Chondrocyte (in vitro differentiated cells): ENCODE data around the gene DSCAML1. TPM values are rescaled to one million over a fixed set of nuclear protein-coding genes. Genes with fewer than 3 reads are reported as not detected.

Experiments
- DNase-seq: peaks from one replicate; pipeline ENCODE4 v3.0.0; 2021; ENCODE audit warnings: mixed read lengths, low spot score
- H3K27ac Mint-ChIP-seq: one replicate; pipeline ENCODE4 v1.8.0; 2021; ENCODE audit warnings: mild to moderate bottlenecking, moderate library complexity, mixed read lengths; ENCODE audit not compliant: unreplicated experiment
- H3K27me3 Mint-ChIP-seq: 2 replicates; pipeline ENCODE4 v1.8.0; 2021; ENCODE audit warnings: low read depth, mixed read lengths
- H3K36me3 Mint-ChIP-seq: 2 replicates; pipeline ENCODE4 v1.8.0; 2021; ENCODE audit warnings: low read depth, mixed read lengths
- H3K4me1 Mint-ChIP-seq: 2 replicates; pipeline ENCODE4 v1.8.0; 2021; ENCODE audit warnings: low read depth, mild to moderate bottlenecking, mixed read lengths
- H3K4me3 Mint-ChIP-seq: one replicate; pipeline ENCODE4 v1.8.0; 2021; ENCODE audit warnings: mild to moderate bottlenecking, moderate library complexity, mixed read lengths; ENCODE audit not compliant: unreplicated experiment
- H3K9me3 Mint-ChIP-seq: 2 replicates; pipeline ENCODE4 v1.8.0; 2021; ENCODE audit warnings: low read depth, mixed read lengths
- total RNA-seq: library from RNA; stranded (reverse); gene quantifications from 3 replicates; pipeline ENCODE4 v1.2.1, GENCODE V29; 2021
- TF ChIP-seq, protein P1 (sequence below): fragments of 200-600 bp; sonication (generic); IDR thresholded peaks from 2 replicates; pipeline ENCODE4 v1.5.0; 2021; ENCODE audit warnings: antibody characterized with exemption, mild to moderate bottlenecking, moderate library complexity

Gene DSCAML1
- total RNA-seq, 1 donor from 2014 or later: not detected

GRCh38 chr11:117662671-117663269 lies 134.2 kb downstream of the DSCAML1 start:
- no peak for DNase-seq
- no peaks in the 10 kb centered on the region for H3K9me3 Mint-ChIP-seq
- TF ChIP-seq, protein P1, sequence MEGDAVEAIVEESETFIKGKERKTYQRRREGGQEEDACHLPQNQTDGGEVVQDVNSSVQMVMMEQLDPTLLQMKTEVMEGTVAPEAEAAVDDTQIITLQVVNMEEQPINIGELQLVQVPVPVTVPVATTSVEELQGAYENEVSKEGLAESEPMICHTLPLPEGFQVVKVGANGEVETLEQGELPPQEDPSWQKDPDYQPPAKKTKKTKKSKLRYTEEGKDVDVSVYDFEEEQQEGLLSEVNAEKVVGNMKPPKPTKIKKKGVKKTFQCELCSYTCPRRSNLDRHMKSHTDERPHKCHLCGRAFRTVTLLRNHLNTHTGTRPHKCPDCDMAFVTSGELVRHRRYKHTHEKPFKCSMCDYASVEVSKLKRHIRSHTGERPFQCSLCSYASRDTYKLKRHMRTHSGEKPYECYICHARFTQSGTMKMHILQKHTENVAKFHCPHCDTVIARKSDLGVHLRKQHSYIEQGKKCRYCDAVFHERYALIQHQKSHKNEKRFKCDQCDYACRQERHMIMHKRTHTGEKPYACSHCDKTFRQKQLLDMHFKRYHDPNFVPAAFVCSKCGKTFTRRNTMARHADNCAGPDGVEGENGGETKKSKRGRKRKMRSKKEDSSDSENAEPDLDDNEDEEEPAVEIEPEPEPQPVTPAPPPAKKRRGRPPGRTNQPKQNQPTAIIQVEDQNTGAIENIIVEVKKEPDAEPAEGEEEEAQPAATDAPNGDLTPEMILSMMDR: no peak
- no peak overlapping the region for H3K27ac Mint-ChIP-seq
- no peaks in the 10 kb centered on the region for H3K36me3 Mint-ChIP-seq
- peaks cover 30% of the 10 kb centered on the region for H3K27me3 Mint-ChIP-seq
- no peak overlapping the region for H3K4me3 Mint-ChIP-seq
- no peaks in the 10 kb centered on the region for H3K4me1 Mint-ChIP-seq

DNA sequence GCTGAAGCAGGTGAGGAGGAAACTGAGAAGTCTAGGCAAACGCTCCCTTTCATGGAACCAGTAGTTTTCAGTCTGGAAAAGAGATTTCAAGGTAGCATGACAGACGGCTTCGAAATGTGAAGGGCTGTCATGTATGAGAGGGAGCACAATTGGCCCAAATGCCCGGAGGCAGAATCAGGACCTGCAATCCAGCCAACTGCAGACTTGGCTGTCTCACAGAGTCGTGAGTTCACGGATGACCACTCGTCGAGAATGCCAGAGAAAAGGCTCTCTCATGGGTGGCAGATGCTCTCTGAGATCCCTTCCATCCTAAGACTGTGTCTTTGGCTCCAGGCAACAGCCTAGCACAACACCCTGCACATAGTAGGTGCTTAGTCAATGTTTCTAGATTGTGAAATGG lies 134.8 kb downstream of the DSCAML1 start:
- TF ChIP-seq, protein P1: no peak
- Mint-ChIP-seq H3K27ac (no peak overlapping the region), H3K4me1 (no peaks in the 10 kb centered on the region), H3K9me3 (no peaks in the 10 kb centered on the region), H3K4me3 (no peak overlapping the region), H3K27me3 (peaks cover 28% of the 10 kb centered on the region), H3K36me3 (no peaks in the 10 kb centered on the region)
- DNase-seq: no peak

GRCh38 chr11:117658809-117659208 lies 138.2 kb downstream of the DSCAML1 start:
- DNase-seq: no peak
- Mint-ChIP-seq H3K4me1 (no peaks in the 10 kb centered on the region), H3K27ac (no peak overlapping the region), H3K4me3 (no peak overlapping the region), H3K9me3 (no peaks in the 10 kb centered on the region), H3K27me3 (peaks cover 43% of the 10 kb centered on the region), H3K36me3 (no peaks in the 10 kb centered on the region)
- TF ChIP-seq, protein P1: no peak

GRCh38 chr11:117657794-117658193 lies 139.2 kb downstream of the DSCAML1 start:
- Mint-ChIP-seq H3K27me3 (peaks cover 41% of the 10 kb centered on the region), H3K9me3 (no peaks in the 10 kb centered on the region), H3K4me3 (no peak overlapping the region), H3K27ac (no peak overlapping the region), H3K36me3 (no peaks in the 10 kb centered on the region), H3K4me1 (no peaks in the 10 kb centered on the region)
- TF ChIP-seq, protein P1: no peak
- no peak for DNase-seq

DNA sequence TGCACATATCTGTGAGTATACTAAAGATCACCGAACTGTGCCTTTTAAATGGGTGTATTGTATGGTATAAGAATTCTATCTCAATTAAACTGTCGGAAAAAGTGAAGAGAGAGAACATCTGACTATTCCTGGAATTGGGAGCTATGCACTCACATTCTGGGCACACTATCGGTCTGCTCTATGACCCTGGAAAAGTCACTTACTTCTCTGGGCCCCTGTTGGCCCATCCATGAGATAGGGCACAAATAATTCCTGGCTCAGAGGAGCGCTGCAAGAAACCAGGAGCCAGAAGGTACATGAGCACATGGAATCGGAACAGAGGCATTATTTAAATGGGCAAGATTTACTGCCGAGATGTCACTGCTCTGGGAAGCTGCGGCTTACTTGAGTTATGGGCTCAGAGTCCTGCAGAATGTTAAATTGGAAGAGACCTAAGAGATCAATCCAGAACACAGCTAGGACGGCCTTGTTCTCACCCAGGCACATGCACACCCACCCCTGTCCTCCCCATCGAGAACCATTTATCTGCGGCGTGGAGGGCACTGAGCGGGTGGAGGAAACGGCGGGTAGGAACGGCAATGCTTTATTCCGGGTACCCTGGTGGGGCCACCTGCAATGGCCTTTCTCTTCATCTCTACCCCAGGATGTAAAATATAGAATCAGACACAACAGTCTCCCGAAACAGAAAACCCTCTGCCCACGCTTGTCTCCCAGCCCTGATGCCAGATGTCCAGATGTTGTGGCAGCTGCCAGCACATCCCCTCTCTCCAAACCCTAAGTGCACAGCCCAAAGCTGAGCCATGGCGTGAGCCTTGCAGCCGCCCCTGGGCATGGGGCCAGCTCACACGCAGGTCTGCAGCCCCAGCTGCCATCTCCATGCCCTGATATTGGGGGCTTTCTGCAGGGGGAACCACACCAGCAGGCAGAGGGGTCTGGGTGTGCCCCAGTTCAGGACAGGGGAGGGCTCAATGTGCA lies 142.4 kb downstream of the DSCAML1 start:
- no peak for DNase-seq
- Mint-ChIP-seq H3K4me3 (no peak overlapping the region), H3K9me3 (no peaks in the 10 kb centered on the region), H3K27ac (no peak overlapping the region), H3K27me3 (peaks cover 40% of the 10 kb centered on the region), H3K36me3 (no peaks in the 10 kb centered on the region), H3K4me1 (no peaks in the 10 kb centered on the region)
- TF ChIP-seq, protein P1: no peak
